GM12878 (cell line): ENCODE data around the gene ELL. TPM values are rescaled to one million over a fixed set of nuclear protein-coding genes. Genes with fewer than 3 reads are reported as not detected.

ENCODE experiments used
- ATAC-seq: fragments of 200-7000 bp; cut with Tn5 transposase; 3 replicates; pipeline ENCODE4 v1.9.1; 2020; ENCODE audit warnings: mild to moderate bottlenecking, moderate library complexity
- BruUV-seq: library from RNA; stranded (reverse); fragments of 400-500 nt; replicated peaks from 2 replicates; lab custom pipeline; 2021; lab: Mats Ljungman, UMichigan
- CTCF ChIA-PET: fragments of 300-600 bp; sonication (Branson Sonifier 250); formaldehyde crosslinking; extraction: SDS; loops from one replicate; lab custom pipeline; 2021; ENCODE audit warnings: inconsistent platforms; lab: Yijun Ruan, JAX
- POLR2A ChIA-PET: fragments of 350-600 bp; formaldehyde crosslinking; extraction: SDS; loops from one replicate; lab custom pipeline; 2021; ENCODE audit warnings: inconsistent platforms; lab: Charles Lee
- RAD21 ChIA-PET: fragments of 300-600 bp; sonication (Branson Sonifier 250); formaldehyde crosslinking; loops from one replicate; lab custom pipeline; 2023; ENCODE audit warnings: antibody characterized with exemption; ENCODE audit not compliant: unreplicated experiment; lab: Charles Lee
- SMC1A ChIA-PET: fragments of 300-600 bp; sonication (Branson Sonifier 250); formaldehyde crosslinking; loops from one replicate; lab custom pipeline; 2023; ENCODE audit not compliant: unreplicated experiment, uncharacterized antibody; lab: Charles Lee
- DNase-seq: peaks from one replicate; pipeline ENCODE4 v3.0.0-alpha.2; 2011; ENCODE audit warnings: low read depth, low spot score
- FAIRE-seq: peaks from 3 replicates; lab custom pipeline; 2011; peaks lifted over from hg19 to GRCh38; lab: Jason Lieb, UNC
- H2AFZ ChIP-seq: 2 replicates; pipeline ENCODE4 v1.6.0; 2011; ENCODE audit warnings: low read depth, low read length, control low read depth; ENCODE audit not compliant: control insufficient read depth
- H3K27ac ChIP-seq: 2 replicates; pipeline ENCODE4 v1.5.1; 2011; ENCODE audit warnings: control low read depth; ENCODE audit not compliant: control insufficient read depth, insufficient read depth
- H3K27me3 ChIP-seq, 2 experiments: replicated peaks in 1 of 2; 2 replicates each; pipeline versions ENCODE4 v1.6.0 to v1.6.1; 2011; ENCODE audit warnings: low read length in 1 of 2; ENCODE audit not compliant: control insufficient read depth in 2 of 2, insufficient read depth in 2 of 2
- H3K36me3 ChIP-seq, 2 experiments: 2 replicates each; pipeline ENCODE4 v1.5.1; 2011; ENCODE audit warnings: low read length in 1 of 2; ENCODE audit not compliant: control insufficient read depth in 2 of 2, insufficient read depth in 2 of 2
- H3K4me1 ChIP-seq: 2 replicates; pipeline ENCODE4 v1.6.1; 2011; ENCODE audit warnings: mild to moderate bottlenecking, low read length, moderate library complexity, mixed read lengths; ENCODE audit not compliant: control insufficient read depth, insufficient read depth
- H3K4me2 ChIP-seq: 2 replicates; pipeline ENCODE4 v1.6.0; 2011; ENCODE audit warnings: control low read depth; ENCODE audit not compliant: control insufficient read depth, insufficient read depth
- H3K4me3 ChIP-seq: fragments of 200-600 bp; sonication (generic); 2 replicates; pipeline ENCODE4 v1.5.1; 2016
- H3K79me2 ChIP-seq: 2 replicates; pipeline ENCODE4 v1.6.0; 2011; ENCODE audit warnings: low read length; ENCODE audit not compliant: control insufficient read depth, insufficient read depth
- H3K9ac ChIP-seq: 2 replicates; pipeline ENCODE4 v1.8.0; 2011; ENCODE audit warnings: low read length, control low read depth, mixed read lengths; ENCODE audit not compliant: control insufficient read depth, insufficient read depth
- H3K9me3 ChIP-seq: replicated peaks from 3 replicates; pipeline ENCODE4 v1.5.1; 2011; ENCODE audit warnings: mild to moderate bottlenecking, low read length; ENCODE audit not compliant: control insufficient read depth, insufficient read depth
- H4K20me1 ChIP-seq: 2 replicates; pipeline ENCODE4 v1.6.0; 2011; ENCODE audit not compliant: control insufficient read depth, insufficient read depth
- BHLHE40 ChIP-seq, 2 experiments: fragments of 450-650 bp in 1 of 2; IDR thresholded peaks; 2 replicates each; pipeline ENCODE4 v1.6.1; 2011 to 2017; ENCODE audit warnings: low read depth in 2 of 2, borderline replicate concordance in 1 of 2, improper control_type of control experiment in 1 of 2, low read length in 1 of 2, mild to moderate bottlenecking in 1 of 2
- CBFB ChIP-seq: IDR thresholded peaks from 2 replicates; pipeline ENCODE4 v1.6.1; 2016; ENCODE audit warnings: antibody characterized with exemption, low read depth
- CBX3 ChIP-seq: fragments of 200-600 bp; sonication (generic); IDR thresholded peaks from 2 replicates; pipeline ENCODE4 v1.6.1; 2016; ENCODE audit warnings: low read depth, borderline replicate concordance
- CREM ChIP-seq: IDR thresholded peaks from 2 replicates; pipeline ENCODE4 v1.6.1; 2014; ENCODE audit warnings: antibody characterized with exemption, low read depth
- EP300 ChIP-seq, 2 experiments: fragments of 150-350 bp in 1 of 2; IDR thresholded peaks; 2 replicates each; pipeline ENCODE4 v1.6.1; 2011 to 2012; ENCODE audit warnings: low read depth in 2 of 2, low read length in 2 of 2, borderline replicate concordance in 1 of 2, improper control_type of control experiment in 1 of 2, inconsistent platforms in 1 of 2; ENCODE audit not compliant: control insufficient read depth in 1 of 2
- MTA3 ChIP-seq: IDR thresholded peaks from 2 replicates; pipeline ENCODE4 v1.6.1; 2012; ENCODE audit warnings: low read length, inconsistent platforms, borderline replicate concordance
- SREBF2 ChIP-seq: IDR thresholded peaks from 2 replicates; pipeline ENCODE4 v1.6.1; 2012; ENCODE audit warnings: mild to moderate bottlenecking, low read length
- ZNF24 ChIP-seq: fragments of 450-650 bp; IDR thresholded peaks from 2 replicates; pipeline ENCODE4 v1.6.1; 2017; ENCODE audit warnings: antibody characterized with exemption, mild to moderate bottlenecking
- WGBS: methylation state at CpG from one replicate; pipeline ENCODE4 v1.1.6; 2016; ENCODE audit warnings: low lambda C conversion rate; ENCODE audit not compliant: insufficient replicate concordance, insufficient coverage; ENCODE audit errors: missing lambda C conversion rate; 5-methylcytosine and 5-hydroxymethylcytosine counted together
- in situ Hi-C: fragments of 300-500 bp; cut with MboI; formaldehyde crosslinking; loops from 9 replicates; pipeline ENCODE4 v1.14.3; 2018; ENCODE audit warnings: mixed read lengths
- intact Hi-C: fragments of 100-400 bp; cut with micrococcal nuclease; formaldehyde crosslinking; loops from one replicate; pipeline ENCODE4 v1.14.2; 2022; ENCODE audit not compliant: unreplicated experiment
- polyA plus RNA-seq, 11 experiments: library from polyadenylated mRNA; depleted of rRNA in 4 of 11; unstranded in 6 of 11; stranded (reverse) in 5 of 11; fragments of >200 nt; fragmentation: Nextera tagmentation in 4 of 11; fragmentation: Illumina TruSeq in 1 of 11; extraction: Ambion mirVana in 4 of 11; extraction: Trizol in 1 of 11; gene quantifications; 1 replicate in 1 of 11; 2 replicates in 10 of 11; pipeline versions ENCODE4 v1.2.1 to v1.2.3, GENCODE V29; 2011 to 2016; ENCODE audit warnings: inconsistent platforms in 2 of 11, missing spikeins in 2 of 11, low read depth in 1 of 11
- total RNA-seq, 4 experiments: library from RNA; depleted of rRNA in 3 of 4; stranded (reverse); fragments of >200 nt in 3 of 4; fragmentation: Illumina TruSeq in 1 of 4; extraction: Trizol in 1 of 4; gene quantifications; 2 replicates each; pipeline versions ENCODE4 v1.2.1 to v1.2.3, GENCODE V29; 2013 to 2021
- TF ChIP-seq, protein P1 (sequence below): fragments of 450-650 bp; IDR thresholded peaks from 2 replicates; pipeline ENCODE4 v1.6.1; 2017; ENCODE audit warnings: antibody characterized with exemption, mild to moderate bottlenecking, moderate library complexity
- TF ChIP-seq, protein P2 (sequence below): fragments of 450-650 bp; IDR thresholded peaks from 2 replicates; pipeline ENCODE4 v1.6.1; 2017; ENCODE audit warnings: mild to moderate bottlenecking, moderate library complexity
- TF ChIP-seq, protein P3 (sequence below): fragments of 450-650 bp; conservative IDR thresholded peaks from 2 replicates; pipeline ENCODE4 v1.6.1; 2017; ENCODE audit warnings: mild to moderate bottlenecking, moderate library complexity

Gene ELL
- total and polyA plus RNA-seq, 10 of the 15 experiments (the other 5 are each of a cell fraction or from before 2014, with no cell fraction given): 0.91 to 25.0 (median 9.1) TPM

DNA sequence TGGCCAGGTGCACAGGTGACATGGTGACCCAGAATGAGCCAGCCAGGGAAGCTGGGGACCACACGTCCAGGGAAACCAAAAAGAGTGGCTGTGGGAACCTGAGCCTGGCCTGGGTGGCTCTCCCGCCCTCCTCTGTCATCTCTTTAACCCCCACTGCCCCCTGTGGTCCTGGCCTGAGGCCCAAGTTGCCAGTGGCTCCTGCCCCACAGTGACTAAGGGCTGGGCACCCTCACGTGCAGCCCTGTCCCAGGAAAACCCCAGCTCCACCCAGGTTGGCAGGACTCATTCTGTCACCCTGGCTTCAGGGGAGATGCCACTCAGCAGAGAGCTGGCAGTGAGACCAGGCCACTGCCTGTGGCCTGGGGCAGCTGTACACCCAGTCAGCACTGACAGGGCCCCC, 53.4 kb downstream of the ELL start:
- Histone ChIP-seq H3K79me2 (no peaks in the 10 kb centered on the region; the same call in none of the 2 replicates), H3K36me3 (peaks cover 5 to 41% of the 10 kb centered on the region in 2 experiments; a peak in 3 of 4 replicates), H3K9me3 (no peaks in the 10 kb centered on the region), H2AFZ (no peak overlapping the region), H3K9ac (no peak overlapping the region), H3K4me2 (no peak overlapping the region), H3K4me1 (no peaks in the 10 kb centered on the region), H3K27ac (no peak overlapping the region), H3K4me3 (no peak overlapping the region), H3K27me3 (no peaks in the 10 kb centered on the region), H4K20me1 (peaks cover 5% of the 10 kb centered on the region; the same call in 1 of the 2 replicates)
- RAD21 ChIA-PET: interaction anchor here (1.3 kb wide), 1 partner anchor 208 kb away, joined by 3 read pairs; no protein-coding TSS in a partner anchor
- 52% methylated on average over 3 of the region's 3 CpGs for WGBS
- POLR2A ChIA-PET: no interaction called here
- FAIRE-seq (no peak), ATAC-seq (no peak), DNase-seq (no peak)
- in situ Hi-C loops: loop anchor here (25.0 kb wide), 1 partner anchor 394 kb away; no protein-coding TSS in a partner anchor
- CTCF ChIA-PET: interaction anchor here (0.6 to 2.5 kb wide), 5 partner anchors 10 to 121 kb away, joined by 3 to 10 read pairs (median 4); no protein-coding TSS in a partner anchor
- SMC1A ChIA-PET: no interaction called here
- BruUV-seq: no TSS peak
- intact Hi-C loops: no loop called here
- TF ChIP-seq ZNF24: no peak
- TF ChIP-seq, protein P1, sequence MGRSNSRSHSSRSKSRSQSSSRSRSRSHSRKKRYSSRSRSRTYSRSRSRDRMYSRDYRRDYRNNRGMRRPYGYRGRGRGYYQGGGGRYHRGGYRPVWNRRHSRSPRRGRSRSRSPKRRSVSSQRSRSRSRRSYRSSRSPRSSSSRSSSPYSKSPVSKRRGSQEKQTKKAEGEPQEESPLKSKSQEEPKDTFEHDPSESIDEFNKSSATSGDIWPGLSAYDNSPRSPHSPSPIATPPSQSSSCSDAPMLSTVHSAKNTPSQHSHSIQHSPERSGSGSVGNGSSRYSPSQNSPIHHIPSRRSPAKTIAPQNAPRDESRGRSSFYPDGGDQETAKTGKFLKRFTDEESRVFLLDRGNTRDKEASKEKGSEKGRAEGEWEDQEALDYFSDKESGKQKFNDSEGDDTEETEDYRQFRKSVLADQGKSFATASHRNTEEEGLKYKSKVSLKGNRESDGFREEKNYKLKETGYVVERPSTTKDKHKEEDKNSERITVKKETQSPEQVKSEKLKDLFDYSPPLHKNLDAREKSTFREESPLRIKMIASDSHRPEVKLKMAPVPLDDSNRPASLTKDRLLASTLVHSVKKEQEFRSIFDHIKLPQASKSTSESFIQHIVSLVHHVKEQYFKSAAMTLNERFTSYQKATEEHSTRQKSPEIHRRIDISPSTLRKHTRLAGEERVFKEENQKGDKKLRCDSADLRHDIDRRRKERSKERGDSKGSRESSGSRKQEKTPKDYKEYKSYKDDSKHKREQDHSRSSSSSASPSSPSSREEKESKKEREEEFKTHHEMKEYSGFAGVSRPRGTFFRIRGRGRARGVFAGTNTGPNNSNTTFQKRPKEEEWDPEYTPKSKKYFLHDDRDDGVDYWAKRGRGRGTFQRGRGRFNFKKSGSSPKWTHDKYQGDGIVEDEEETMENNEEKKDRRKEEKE: no peak
- TF ChIP-seq, protein P2, sequence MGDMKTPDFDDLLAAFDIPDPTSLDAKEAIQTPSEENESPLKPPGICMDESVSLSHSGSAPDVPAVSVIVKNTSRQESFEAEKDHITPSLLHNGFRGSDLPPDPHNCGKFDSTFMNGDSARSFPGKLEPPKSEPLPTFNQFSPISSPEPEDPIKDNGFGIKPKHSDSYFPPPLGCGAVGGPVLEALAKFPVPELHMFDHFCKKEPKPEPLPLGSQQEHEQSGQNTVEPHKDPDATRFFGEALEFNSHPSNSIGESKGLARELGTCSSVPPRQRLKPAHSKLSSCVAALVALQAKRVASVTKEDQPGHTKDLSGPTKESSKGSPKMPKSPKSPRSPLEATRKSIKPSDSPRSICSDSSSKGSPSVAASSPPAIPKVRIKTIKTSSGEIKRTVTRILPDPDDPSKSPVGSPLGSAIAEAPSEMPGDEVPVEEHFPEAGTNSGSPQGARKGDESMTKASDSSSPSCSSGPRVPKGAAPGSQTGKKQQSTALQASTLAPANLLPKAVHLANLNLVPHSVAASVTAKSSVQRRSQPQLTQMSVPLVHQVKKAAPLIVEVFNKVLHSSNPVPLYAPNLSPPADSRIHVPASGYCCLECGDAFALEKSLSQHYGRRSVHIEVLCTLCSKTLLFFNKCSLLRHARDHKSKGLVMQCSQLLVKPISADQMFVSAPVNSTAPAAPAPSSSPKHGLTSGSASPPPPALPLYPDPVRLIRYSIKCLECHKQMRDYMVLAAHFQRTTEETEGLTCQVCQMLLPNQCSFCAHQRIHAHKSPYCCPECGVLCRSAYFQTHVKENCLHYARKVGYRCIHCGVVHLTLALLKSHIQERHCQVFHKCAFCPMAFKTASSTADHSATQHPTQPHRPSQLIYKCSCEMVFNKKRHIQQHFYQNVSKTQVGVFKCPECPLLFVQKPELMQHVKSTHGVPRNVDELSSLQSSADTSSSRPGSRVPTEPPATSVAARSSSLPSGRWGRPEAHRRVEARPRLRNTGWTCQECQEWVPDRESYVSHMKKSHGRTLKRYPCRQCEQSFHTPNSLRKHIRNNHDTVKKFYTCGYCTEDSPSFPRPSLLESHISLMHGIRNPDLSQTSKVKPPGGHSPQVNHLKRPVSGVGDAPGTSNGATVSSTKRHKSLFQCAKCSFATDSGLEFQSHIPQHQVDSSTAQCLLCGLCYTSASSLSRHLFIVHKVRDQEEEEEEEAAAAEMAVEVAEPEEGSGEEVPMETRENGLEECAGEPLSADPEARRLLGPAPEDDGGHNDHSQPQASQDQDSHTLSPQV: no peak
- TF ChIP-seq MTA3: no peak
- TF ChIP-seq BHLHE40 (IDR thresholded peaks at IDR 0.05; ENCODE audit: borderline replicate concordance in 1 of 2, low read depth in 2 of 2, low read length in 1 of 2): no peak
- TF ChIP-seq CREM: no peak
- no peak for TF ChIP-seq SREBF2
- no peak for TF ChIP-seq CBFB
- TF ChIP-seq EP300 (IDR thresholded peaks at IDR 0.05; ENCODE audit: borderline replicate concordance in 1 of 2, control insufficient read depth in 1 of 2, low read depth in 2 of 2, low read length in 2 of 2): no peak
- TF ChIP-seq CBX3: no peak
- TF ChIP-seq, protein P3, sequence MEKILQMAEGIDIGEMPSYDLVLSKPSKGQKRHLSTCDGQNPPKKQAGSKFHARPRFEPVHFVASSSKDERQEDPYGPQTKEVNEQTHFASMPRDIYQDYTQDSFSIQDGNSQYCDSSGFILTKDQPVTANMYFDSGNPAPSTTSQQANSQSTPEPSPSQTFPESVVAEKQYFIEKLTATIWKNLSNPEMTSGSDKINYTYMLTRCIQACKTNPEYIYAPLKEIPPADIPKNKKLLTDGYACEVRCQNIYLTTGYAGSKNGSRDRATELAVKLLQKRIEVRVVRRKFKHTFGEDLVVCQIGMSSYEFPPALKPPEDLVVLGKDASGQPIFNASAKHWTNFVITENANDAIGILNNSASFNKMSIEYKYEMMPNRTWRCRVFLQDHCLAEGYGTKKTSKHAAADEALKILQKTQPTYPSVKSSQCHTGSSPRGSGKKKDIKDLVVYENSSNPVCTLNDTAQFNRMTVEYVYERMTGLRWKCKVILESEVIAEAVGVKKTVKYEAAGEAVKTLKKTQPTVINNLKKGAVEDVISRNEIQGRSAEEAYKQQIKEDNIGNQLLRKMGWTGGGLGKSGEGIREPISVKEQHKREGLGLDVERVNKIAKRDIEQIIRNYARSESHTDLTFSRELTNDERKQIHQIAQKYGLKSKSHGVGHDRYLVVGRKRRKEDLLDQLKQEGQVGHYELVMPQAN: no peak
